Measurements from ENCODE around the gene IL31RA.
"Not testable (repeated sequence)": the region's sequence is repeated elsewhere in the genome, so short reads cannot be mapped to it uniquely, and the experiment has no call there.

Gene IL31RA

GRCh38 chr5:55925181-55925580 is 74.0 kb downstream of the IL31RA start:
- DNase-seq (ENCODE audit: low read depth in 2 of 2), result no peak

GRCh38 chr5:55925712-55926111 is 74.6 kb downstream of the IL31RA start:
- DNase-seq (ENCODE audit: low read depth in 2 of 2), result no peak

- no peak for DNase-seq (ENCODE audit: low read depth in 2 of 2)
Measured at GRCh38 chr5:55926476-55926875, 75.3 kb downstream of the IL31RA start.

DNA sequence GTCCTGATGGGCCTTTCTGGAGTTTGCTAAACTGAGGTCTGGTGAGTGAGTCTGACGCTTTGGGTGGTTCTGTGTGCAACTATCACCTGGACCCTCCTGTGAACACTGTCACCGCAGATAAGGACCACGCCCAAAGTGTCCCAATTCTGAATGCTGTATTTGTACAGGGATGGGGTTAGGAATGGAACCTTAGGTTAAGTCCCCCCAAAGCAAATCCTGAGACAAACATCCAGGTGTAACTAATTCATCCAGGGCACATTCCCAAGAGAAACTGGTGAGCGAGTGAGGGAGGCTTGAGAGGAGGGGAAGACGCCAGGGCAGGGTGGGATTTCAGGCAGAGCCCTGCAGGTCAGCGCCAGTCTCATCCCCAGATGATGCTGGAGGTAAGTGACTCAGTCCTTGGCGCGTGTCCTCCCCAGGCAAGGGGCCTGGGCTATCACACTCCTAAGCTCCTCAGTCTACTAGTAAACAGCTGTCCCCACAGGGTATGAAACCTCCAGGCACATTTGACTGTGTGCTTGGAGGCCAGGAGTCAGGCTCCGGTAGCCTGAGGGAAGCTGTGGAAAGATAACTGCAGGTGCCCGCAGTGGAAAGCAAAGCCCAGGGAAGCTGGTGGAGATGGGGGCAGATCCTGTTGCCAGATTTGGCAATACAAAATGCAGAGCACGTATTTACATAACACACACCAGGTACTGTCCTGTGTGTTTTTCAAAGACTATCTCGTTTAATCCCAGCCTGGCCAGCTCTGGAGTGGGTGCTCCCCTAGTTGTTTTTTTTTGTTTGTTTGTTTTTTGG is 76.9 kb downstream of the IL31RA start:
- DNase-seq (ENCODE audit: low read depth in 2 of 2), result no peak

GRCh38 chr5:55929020-55929799 is 78.1 kb downstream of the IL31RA start:
- no peak for DNase-seq (ENCODE audit: low read depth in 2 of 2)

DNA sequence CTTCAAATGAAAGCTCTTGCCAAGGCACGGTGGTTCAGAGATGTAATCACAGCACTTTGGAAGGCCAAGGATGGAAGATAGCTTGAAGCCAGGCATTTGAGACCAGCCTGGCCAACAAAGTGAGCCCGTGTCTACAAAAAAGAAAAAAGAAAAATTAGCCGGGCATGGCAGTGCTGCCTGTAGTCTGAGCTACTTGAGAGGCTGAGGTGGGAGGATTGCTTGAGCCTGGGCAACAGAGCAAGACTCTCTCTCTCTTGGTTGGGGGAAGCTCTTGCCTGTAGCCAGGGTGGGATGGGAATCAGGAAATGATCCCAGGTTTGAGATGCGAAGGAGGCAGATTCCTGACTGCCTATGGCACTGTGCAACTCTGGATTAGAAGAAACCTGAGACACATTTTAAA is 81.5 kb downstream of the IL31RA start:
- DNase-seq (ENCODE audit: low read depth in 2 of 2), result no peak

DNA sequence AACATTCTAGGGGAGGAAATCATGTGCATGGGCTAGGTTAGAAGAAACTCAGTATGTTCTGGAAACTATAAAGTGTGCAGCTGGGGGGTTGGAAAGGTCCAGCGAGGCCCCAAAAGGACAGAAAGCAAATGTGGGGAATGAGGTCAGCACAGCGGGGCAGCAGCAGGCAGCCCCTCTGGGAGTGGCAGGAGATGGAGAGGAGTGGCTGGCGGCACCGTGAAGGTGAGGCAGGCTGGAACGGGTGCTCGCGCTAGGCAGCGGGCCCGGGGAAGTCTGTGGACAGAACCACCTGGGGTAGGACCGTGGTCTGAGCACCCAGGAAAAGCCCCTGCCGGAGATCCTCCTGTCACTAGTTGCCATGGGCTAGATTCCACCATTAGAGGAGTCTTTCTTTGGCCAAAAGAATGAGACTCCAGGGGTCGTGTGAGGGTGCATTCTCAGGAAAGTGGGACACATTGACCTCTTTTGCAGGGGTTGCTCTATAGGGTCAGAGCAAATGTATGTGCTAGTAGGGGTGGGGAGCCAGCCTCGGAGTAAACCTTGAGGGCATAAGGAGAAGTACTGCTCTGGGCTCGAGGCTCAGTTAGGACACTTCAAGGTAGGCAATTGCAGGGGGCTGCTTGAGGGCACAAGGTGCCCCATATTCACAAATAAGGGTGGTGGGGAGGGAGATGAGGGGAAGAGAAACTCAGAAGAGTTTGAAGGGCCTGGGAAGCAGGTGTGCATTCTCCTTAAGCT is 82.4 kb downstream of the IL31RA start:
- no peak for DNase-seq (ENCODE audit: low read depth in 2 of 2)

DNA sequence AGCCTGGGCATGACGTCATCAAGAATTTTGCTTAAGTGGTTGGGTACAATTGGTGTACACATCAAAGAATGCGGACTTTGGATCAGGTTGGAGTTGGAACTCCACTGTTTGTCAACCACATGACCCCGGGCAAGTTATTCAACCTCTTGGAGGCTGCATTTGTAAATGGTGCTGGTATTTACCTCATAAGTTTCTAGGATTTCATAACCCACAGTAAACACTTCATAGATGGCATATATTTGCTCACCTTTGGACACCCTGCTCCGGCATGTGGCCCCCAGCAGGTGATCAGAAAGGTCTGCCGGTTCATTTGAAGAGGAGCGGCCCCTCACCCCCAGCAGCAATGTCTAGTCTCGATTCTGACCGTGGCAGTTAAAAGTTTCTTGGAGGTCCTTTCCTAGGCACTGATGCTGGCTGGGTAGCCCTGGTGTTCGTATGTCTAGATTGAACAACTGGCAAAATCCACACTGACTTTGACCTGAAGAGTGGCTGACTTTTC is 83.0 kb downstream of the IL31RA start:
- no peak for DNase-seq (ENCODE audit: low read depth in 2 of 2)

- DNase-seq (ENCODE audit: low read depth in 2 of 2), result no peak
Measured at GRCh38 chr5:55934720-55935119, 83.6 kb downstream of the IL31RA start.

DNA sequence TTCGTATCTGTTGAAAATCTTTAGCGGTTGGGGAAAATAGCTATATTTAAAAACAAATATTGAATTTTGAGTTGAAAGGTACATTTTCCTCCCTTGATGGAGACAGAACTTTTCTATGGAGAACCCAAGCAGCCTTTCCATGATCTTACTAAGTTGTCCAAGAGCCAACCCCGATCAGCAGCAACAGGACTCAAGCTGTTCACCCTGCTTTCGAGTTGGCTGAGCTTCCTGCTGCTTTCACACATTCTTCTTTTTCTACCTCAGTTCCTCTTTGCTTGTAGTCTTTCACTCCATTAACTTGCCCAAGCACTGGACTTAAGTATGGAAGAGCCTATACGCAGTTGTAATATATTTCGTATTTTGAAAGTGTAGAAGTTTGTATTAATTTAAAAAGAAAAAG is 84.2 kb downstream of the IL31RA start:
- DNase-seq (ENCODE audit: low read depth in 2 of 2), result no peak

GRCh38 chr5:55936100-55936693 is 85.0 kb downstream of the IL31RA start:
- DNase-seq (ENCODE audit: low read depth in 2 of 2), result peak; percentile 68 to 70

- DNase-seq (ENCODE audit: low read depth in 2 of 2), result not testable (repeated sequence)
Measured at GRCh38 chr5:55937598-55937997, 86.4 kb downstream of the IL31RA start.

DNA sequence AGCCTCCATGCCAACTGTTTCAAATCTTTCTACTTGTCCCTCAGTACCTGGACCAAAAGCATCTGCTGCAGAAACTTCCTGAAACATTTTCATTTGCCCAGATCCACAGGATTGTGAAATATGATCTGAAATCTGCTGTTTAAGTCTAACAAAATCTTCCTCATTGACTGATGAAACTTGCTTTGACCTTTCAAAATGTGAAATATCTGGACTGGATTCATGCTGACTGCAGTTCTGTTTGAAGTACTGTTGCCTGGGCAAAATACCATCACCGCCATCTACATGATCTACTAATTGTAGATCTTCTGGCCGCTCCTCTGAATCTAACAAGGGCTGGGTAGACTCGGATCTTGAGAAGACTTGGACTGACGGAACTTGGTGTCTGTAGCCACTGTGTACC is 90.0 kb downstream of the IL31RA start:
- not testable (repeated sequence) for DNase-seq (ENCODE audit: low read depth in 2 of 2)

DNA sequence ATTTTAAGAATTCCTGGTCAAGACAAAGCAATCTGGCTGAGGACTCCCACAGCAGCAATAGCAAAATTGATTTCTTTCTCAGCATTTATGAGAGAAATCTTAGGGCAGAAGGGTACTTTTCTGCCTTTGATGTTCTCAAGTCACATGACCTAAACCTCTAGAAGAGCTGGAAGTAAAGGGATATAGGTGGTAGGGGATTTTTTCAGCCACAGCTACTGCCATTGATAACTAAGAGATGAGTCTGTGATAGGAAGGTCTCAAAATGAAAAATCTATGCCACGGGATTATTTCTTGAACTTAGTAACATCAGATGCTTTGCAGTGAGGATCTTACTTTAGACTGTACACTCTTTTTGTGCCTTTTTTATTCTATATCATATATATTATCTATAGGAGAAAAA is 108.1 kb downstream of the IL31RA start:
- no peak for DNase-seq (ENCODE audit: low read depth in 2 of 2)

- no peak for DNase-seq (ENCODE audit: low read depth in 2 of 2)
Measured at GRCh38 chr5:55960779-55961178, 109.6 kb downstream of the IL31RA start.

DNA sequence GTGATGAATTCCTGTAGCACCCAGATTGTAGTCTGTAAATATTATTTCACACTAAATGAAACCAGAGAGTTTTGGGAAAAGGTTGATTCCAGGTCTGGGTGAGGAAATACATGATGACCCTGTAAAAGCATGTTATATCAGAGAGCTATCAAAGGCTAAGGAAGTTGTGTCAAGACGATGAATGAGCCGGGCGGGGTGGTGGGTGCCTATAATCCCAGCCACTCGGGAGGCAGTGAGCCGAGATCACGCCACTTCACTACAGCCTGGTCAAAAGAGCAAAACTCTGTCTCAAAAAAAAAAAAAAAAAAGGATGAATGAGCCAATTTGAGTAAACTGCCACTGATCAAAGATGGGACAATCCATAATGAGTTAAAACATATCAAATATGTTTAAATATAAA is 114.4 kb downstream of the IL31RA start:
- DNase-seq (ENCODE audit: low read depth in 2 of 2), result no peak

GRCh38 chr5:55966284-55966683 is 115.1 kb downstream of the IL31RA start:
- no peak for DNase-seq (ENCODE audit: low read depth in 2 of 2)

DNA sequence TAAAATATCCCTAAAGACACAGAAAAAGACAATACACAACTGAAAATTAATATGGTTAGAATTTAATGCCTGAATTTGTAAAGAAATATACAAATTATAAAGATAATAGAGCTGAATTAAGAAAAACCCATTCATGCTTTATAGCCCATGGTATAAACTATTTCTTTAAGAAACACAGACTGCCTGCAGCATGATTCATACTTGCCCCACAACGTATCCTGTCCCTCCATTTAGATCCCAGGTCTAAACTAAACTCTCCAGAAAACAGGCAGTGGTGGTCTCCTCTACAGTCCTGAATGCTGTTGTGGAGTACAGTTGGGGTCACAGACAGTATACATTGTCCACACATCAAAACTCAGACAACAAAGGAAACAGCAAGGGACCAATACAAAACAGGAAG is 118.8 kb downstream of the IL31RA start:
- no peak for DNase-seq (ENCODE audit: low read depth in 2 of 2)
